SU-DHL-6 (cell line): ENCODE results near the gene TRH.

Source experiments
- H2AFZ ChIP-seq: fragments of 200-600 bp; sonication (generic); 2 replicates; pipeline ENCODE4 v1.6.1; 2014; ENCODE audit warnings: low read depth, mild to moderate bottlenecking, moderate library complexity, mixed read lengths, antibody characterized with exemption, low read length; ENCODE audit not compliant: severe bottlenecking
- H3F3A ChIP-seq: fragments of 200-600 bp; shearing (Covaris generic); 2 replicates; pipeline ENCODE4 v1.6.0; 2016; ENCODE audit warnings: antibody characterized with exemption, mild to moderate bottlenecking; ENCODE audit not compliant: insufficient read depth
- H3K27ac ChIP-seq: fragments of 200-600 bp; sonication (generic); 2 replicates; pipeline ENCODE4 v1.5.1; 2016; ENCODE audit warnings: low read depth, mild to moderate bottlenecking, low read length, moderate library complexity, mixed read lengths
- H3K27me3 ChIP-seq: fragments of 200-600 bp; sonication (generic), shearing (Covaris generic); 2 replicates; pipeline ENCODE4 v1.6.0; 2014; ENCODE audit warnings: mild to moderate bottlenecking, low read length
- H3K36me3 ChIP-seq: fragments of 200-600 bp; sonication (generic); 2 replicates; pipeline ENCODE4 v1.6.1; 2014; ENCODE audit warnings: mild to moderate bottlenecking, low read length, mixed read lengths
- H3K4me2 ChIP-seq: fragments of 300-600, 200-600 bp; shearing (Covaris generic), sonication (generic); 2 replicates; pipeline ENCODE4 v1.6.0; 2014; ENCODE audit warnings: low read length, low read depth, mild to moderate bottlenecking; ENCODE audit not compliant: poor library complexity, severe bottlenecking
- H3K4me3 ChIP-seq: fragments of 200-600 bp; sonication (generic); 2 replicates; pipeline ENCODE4 v1.5.1; 2014; ENCODE audit warnings: antibody characterized with exemption, low read length, mild to moderate bottlenecking, mixed read lengths; ENCODE audit not compliant: insufficient read depth, poor library complexity, severe bottlenecking
- H3K79me2 ChIP-seq: fragments of 200-600 bp; sonication (generic); 2 replicates; pipeline ENCODE4 v1.6.1; 2014; ENCODE audit warnings: mild to moderate bottlenecking, low read length, moderate library complexity; ENCODE audit not compliant: insufficient read depth
- H3K9ac ChIP-seq: fragments of 200-600 bp; sonication (generic); 2 replicates; pipeline ENCODE4 v1.7.0; 2014; ENCODE audit warnings: mild to moderate bottlenecking, low read length
- H3K9me2 ChIP-seq: fragments of 200-600 bp; sonication (generic); replicated peaks from 2 replicates; pipeline ENCODE4 v1.6.1; 2014; ENCODE audit warnings: low read length; ENCODE audit not compliant: insufficient read depth
- H3K9me3 ChIP-seq: fragments of 200-600 bp; sonication (generic); 2 replicates; pipeline ENCODE4 v1.6.1; 2014; ENCODE audit warnings: low read length, mixed read lengths; ENCODE audit not compliant: insufficient read depth
- H4K20me1 ChIP-seq: fragments of 200-600 bp; sonication (generic); 2 replicates; pipeline ENCODE4 v1.6.1; 2014; ENCODE audit warnings: low read depth, mild to moderate bottlenecking, antibody characterized with exemption, low read length, moderate library complexity, mixed read lengths
- CTCF ChIP-seq: fragments of 200-600 bp; sonication (generic); IDR thresholded peaks from one replicate; pipeline ENCODE4 v1.5.1; 2017; ENCODE audit warnings: antibody characterized with exemption, mild to moderate bottlenecking, low read length, moderate library complexity; ENCODE audit not compliant: insufficient read depth, poor library complexity, severe bottlenecking
- EZH2phosphoT487 ChIP-seq: fragments of 200-600 bp; sonication (generic), shearing (Covaris generic); conservative IDR thresholded peaks from 2 replicates; pipeline ENCODE4 v1.6.1; 2018; ENCODE audit warnings: mild to moderate bottlenecking, antibody characterized with exemption, low read length, moderate library complexity, mixed read lengths

TRH gene

GRCh38 chr3:129943020-129943419 is 31.5 kb upstream of the TRH start:
- Histone ChIP-seq H3F3A (no peaks in the 10 kb centered on the region), H3K9me3 (no peaks in the 10 kb centered on the region), H3K9ac (no peak overlapping the region), H2AFZ (no peak overlapping the region), H3K4me2 (no peak overlapping the region), H3K9me2 (no peaks in the 10 kb centered on the region), H3K36me3 (no peaks in the 10 kb centered on the region), H3K27ac (no peak overlapping the region), H3K4me3 (no peak overlapping the region), H3K27me3 (no peaks in the 10 kb centered on the region), H4K20me1 (no peaks in the 10 kb centered on the region), H3K79me2 (no peaks in the 10 kb centered on the region)
- TF ChIP-seq EZH2phosphoT487 (no peak), CTCF (no peak)

- Histone ChIP-seq H3K27me3 (no peaks in the 10 kb centered on the region), H3K9me3 (no peaks in the 10 kb centered on the region), H4K20me1 (no peaks in the 10 kb centered on the region), H3K4me2 (no peak overlapping the region), H3K27ac (no peak overlapping the region), H3K36me3 (no peaks in the 10 kb centered on the region), H3K9ac (no peak overlapping the region), H3K9me2 (no peaks in the 10 kb centered on the region), H3K4me3 (no peak overlapping the region), H2AFZ (no peak overlapping the region), H3F3A (no peaks in the 10 kb centered on the region), H3K79me2 (no peaks in the 10 kb centered on the region)
- no peak for TF ChIP-seq EZH2phosphoT487
- no peak for TF ChIP-seq CTCF
Observed at GRCh38 chr3:129944709-129945108, 29.8 kb upstream of the TRH start.

GRCh38 chr3:129947538-129948240 is 26.8 kb upstream of the TRH start:
- H3K9me3 ChIP-seq, result no peaks in the 10 kb centered on the region
- no peaks in the 10 kb centered on the region for H3K79me2 ChIP-seq

GRCh38 chr3:129950318-129951046 is 24.0 kb upstream of the TRH start:
- Histone ChIP-seq H3K4me3 (no peak overlapping the region), H3K4me2 (no peak overlapping the region), H4K20me1 (no peaks in the 10 kb centered on the region), H3K79me2 (no peaks in the 10 kb centered on the region), H2AFZ (no peak overlapping the region), H3K36me3 (no peaks in the 10 kb centered on the region), H3K27ac (no peak overlapping the region), H3K9ac (no peak overlapping the region), H3K9me3 (no peaks in the 10 kb centered on the region), H3F3A (no peaks in the 10 kb centered on the region), H3K9me2 (no peaks in the 10 kb centered on the region), H3K27me3 (no peaks in the 10 kb centered on the region)
- no peak for TF ChIP-seq EZH2phosphoT487
- no peak for TF ChIP-seq CTCF

More at GRCh38 chr3:129947538-129948240, 26.8 kb upstream of the TRH start:
- Histone ChIP-seq H3F3A (no peaks in the 10 kb centered on the region), H3K9ac (no peak overlapping the region), H3K9me2 (no peaks in the 10 kb centered on the region), H3K4me2 (no peak overlapping the region), H3K4me3 (no peak overlapping the region), H3K36me3 (no peaks in the 10 kb centered on the region), H4K20me1 (no peaks in the 10 kb centered on the region), H3K27me3 (no peaks in the 10 kb centered on the region), H3K27ac (no peak overlapping the region), H2AFZ (no peak overlapping the region)
- TF ChIP-seq EZH2phosphoT487, result no peak
